ENCODE data around the gene EEF1AKMT1.

DNA sequence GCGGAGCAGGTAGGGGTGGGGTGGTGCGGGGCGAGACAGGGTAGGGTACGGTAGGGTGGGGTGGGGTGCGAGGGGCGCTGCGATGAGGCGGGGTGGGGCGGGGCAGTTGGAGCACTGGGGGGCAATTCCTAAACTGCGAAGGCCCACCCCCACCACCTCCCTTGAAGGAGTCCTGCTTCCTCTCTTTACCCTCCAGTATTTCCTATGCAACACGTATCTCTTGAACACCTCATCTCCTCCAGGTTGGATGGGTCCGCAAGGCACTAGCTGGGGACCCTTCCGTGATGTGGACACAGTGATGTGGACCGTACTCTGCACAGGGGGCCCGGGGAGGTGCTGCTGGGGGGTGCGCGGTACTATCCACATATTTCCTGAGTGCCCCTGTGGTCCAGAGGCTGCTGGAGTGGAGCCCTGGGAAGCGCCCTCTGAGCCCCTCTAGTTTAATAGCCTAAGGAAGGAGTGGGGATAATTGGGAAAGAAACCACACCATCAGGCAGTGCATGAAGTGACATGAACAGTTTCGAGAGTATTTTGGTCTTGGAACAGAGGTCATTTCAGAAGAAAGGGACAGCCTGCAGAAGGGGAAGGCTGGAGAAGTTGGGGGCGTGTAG lies 69.2 kb downstream of the EEF1AKMT1 start:
- TF ChIP-seq, protein P1, sequence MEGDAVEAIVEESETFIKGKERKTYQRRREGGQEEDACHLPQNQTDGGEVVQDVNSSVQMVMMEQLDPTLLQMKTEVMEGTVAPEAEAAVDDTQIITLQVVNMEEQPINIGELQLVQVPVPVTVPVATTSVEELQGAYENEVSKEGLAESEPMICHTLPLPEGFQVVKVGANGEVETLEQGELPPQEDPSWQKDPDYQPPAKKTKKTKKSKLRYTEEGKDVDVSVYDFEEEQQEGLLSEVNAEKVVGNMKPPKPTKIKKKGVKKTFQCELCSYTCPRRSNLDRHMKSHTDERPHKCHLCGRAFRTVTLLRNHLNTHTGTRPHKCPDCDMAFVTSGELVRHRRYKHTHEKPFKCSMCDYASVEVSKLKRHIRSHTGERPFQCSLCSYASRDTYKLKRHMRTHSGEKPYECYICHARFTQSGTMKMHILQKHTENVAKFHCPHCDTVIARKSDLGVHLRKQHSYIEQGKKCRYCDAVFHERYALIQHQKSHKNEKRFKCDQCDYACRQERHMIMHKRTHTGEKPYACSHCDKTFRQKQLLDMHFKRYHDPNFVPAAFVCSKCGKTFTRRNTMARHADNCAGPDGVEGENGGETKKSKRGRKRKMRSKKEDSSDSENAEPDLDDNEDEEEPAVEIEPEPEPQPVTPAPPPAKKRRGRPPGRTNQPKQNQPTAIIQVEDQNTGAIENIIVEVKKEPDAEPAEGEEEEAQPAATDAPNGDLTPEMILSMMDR (IDR thresholded peaks at IDR 0.05): no peak
- TF ChIP-seq POLR2A (IDR thresholded peaks at IDR 0.05): no peak
